WTC11 (cell line): ENCODE results near the gene TMEM115. TPM values are rescaled to one million over a fixed set of nuclear protein-coding genes. Genes with fewer than 3 reads are reported as not detected.

Experiments used
- ATAC-seq: fragments of 200-7000 bp; cut with Tn5 transposase; 2 replicates; pipeline ENCODE4 v1.10.0; 2021; ENCODE audit warnings: mild to moderate bottlenecking, moderate library complexity
- CTCF ChIA-PET: fragments of 300-600 bp; sonication (Branson Sonifier 250); formaldehyde crosslinking; loops from one replicate; lab custom pipeline; 2021; ENCODE audit warnings: antibody characterized with exemption; lab: Charles Lee
- POLR2A ChIA-PET: fragments of 350-600 bp; sonication (Branson Sonifier 250); formaldehyde crosslinking; loops from one replicate; lab custom pipeline; 2021; ENCODE audit warnings: antibody characterized with exemption; lab: Charles Lee
- DNase-seq: peaks from one replicate; pipeline ENCODE4 v3.0.0; 2021; ENCODE audit warnings: low spot score
- H3K27ac Mint-ChIP-seq: 2 replicates; pipeline ENCODE4 v1.8.0; 2021; ENCODE audit warnings: mixed read lengths
- H3K27me3 Mint-ChIP-seq: 2 replicates; pipeline ENCODE4 v1.8.0; 2021; ENCODE audit warnings: low read depth, mild to moderate bottlenecking, moderate library complexity, mixed read lengths
- H3K36me3 Mint-ChIP-seq: 2 replicates; pipeline ENCODE4 v1.8.0; 2021; ENCODE audit warnings: mixed read lengths
- H3K4me1 Mint-ChIP-seq: 2 replicates; pipeline ENCODE4 v1.8.0; 2022; ENCODE audit warnings: mixed read lengths
- H3K4me3 Mint-ChIP-seq: 2 replicates; pipeline ENCODE4 v1.8.0; 2021; ENCODE audit warnings: mild to moderate bottlenecking, moderate library complexity, mixed read lengths
- H3K9me3 Mint-ChIP-seq: 2 replicates; pipeline ENCODE4 v1.8.0; 2021; ENCODE audit warnings: mixed read lengths
- CREM ChIP-seq: sonication (generic); formaldehyde crosslinking; IDR thresholded peaks from 2 replicates; pipeline ENCODE4 v1.8.1; 2022; ENCODE audit warnings: mild to moderate bottlenecking, missing genetic modification reagents, moderate library complexity
- E2F1 ChIP-seq: sonication (generic); formaldehyde crosslinking; IDR thresholded peaks from 2 replicates; pipeline ENCODE4 v1.8.0; 2022; ENCODE audit warnings: mild to moderate bottlenecking, missing genetic modification reagents
- ETV6 ChIP-seq: sonication (generic); formaldehyde crosslinking; IDR thresholded peaks from 2 replicates; pipeline ENCODE4 v1.8.1; 2022; ENCODE audit warnings: mild to moderate bottlenecking, missing genetic modification reagents
- FOXP1 ChIP-seq: sonication (generic); formaldehyde crosslinking; IDR thresholded peaks from 2 replicates; pipeline ENCODE4 v1.8.0; 2022; ENCODE audit warnings: missing genetic modification reagents, mild to moderate bottlenecking, moderate library complexity, borderline replicate concordance
- GTF2I ChIP-seq: fragments of 250-450 bp; sonication (Bioruptor Pico); conservative IDR thresholded peaks from 2 replicates; pipeline ENCODE4 v1.4.0; 2021; ENCODE audit warnings: mild to moderate bottlenecking
- HMGA2 ChIP-seq: fragments of 250-450 bp; sonication (Bioruptor Pico); IDR thresholded peaks from 2 replicates; pipeline ENCODE4 v1.4.0; 2021; ENCODE audit warnings: mild to moderate bottlenecking, moderate library complexity
- KAT7 ChIP-seq: sonication (generic); formaldehyde crosslinking; IDR thresholded peaks from 2 replicates; pipeline ENCODE4 v1.8.1; 2023; ENCODE audit warnings: missing genetic modification reagents, mild to moderate bottlenecking, borderline replicate concordance
- MXD4 ChIP-seq: fragments of 250-450 bp; sonication (Bioruptor Pico); IDR thresholded peaks from 2 replicates; pipeline ENCODE4 v1.8.0; 2021; ENCODE audit warnings: mild to moderate bottlenecking, moderate library complexity, borderline replicate concordance
- NR1H2 ChIP-seq: sonication (generic); formaldehyde crosslinking; IDR thresholded peaks from 2 replicates; pipeline ENCODE4 v1.9.0; 2021; ENCODE audit warnings: mild to moderate bottlenecking, moderate library complexity, missing genetic modification reagents
- NR3C1 ChIP-seq: sonication (generic); formaldehyde crosslinking; conservative IDR thresholded peaks from 2 replicates; pipeline ENCODE4 v1.8.1; 2023; ENCODE audit warnings: low read depth, mild to moderate bottlenecking, missing genetic modification reagents
- TCF7 ChIP-seq: sonication (generic); formaldehyde crosslinking; IDR thresholded peaks from 2 replicates; pipeline ENCODE4 v1.8.0; 2022; ENCODE audit warnings: mild to moderate bottlenecking, low read depth, missing genetic modification reagents, moderate library complexity
- USF1 ChIP-seq: sonication (generic); formaldehyde crosslinking; IDR thresholded peaks from 2 replicates; pipeline ENCODE4 v1.8.0; 2022; ENCODE audit warnings: mild to moderate bottlenecking, missing genetic modification reagents
- ZNF416 ChIP-seq: fragments of 250-450 bp; sonication (Bioruptor Pico); IDR thresholded peaks from 2 replicates; pipeline ENCODE4 v1.9.0; 2021; ENCODE audit warnings: mild to moderate bottlenecking, inconsistent platforms
- total RNA-seq: library from RNA; stranded (reverse); gene quantifications from 3 replicates; pipeline ENCODE4 v1.2.3, GENCODE V29; 2021
- TF ChIP-seq, protein P1 (sequence below): fragments of 250-450 bp; sonication (Bioruptor Pico); IDR thresholded peaks from 2 replicates; pipeline ENCODE4 v1.9.0; 2021; ENCODE audit warnings: mild to moderate bottlenecking
- TF ChIP-seq, protein P2 (sequence below): sonication (generic); formaldehyde crosslinking; IDR thresholded peaks from 2 replicates; pipeline ENCODE4 v1.8.0; 2023; ENCODE audit warnings: mild to moderate bottlenecking, missing genetic modification reagents
- TF ChIP-seq, protein P3 (sequence below): sonication (generic); formaldehyde crosslinking; IDR thresholded peaks from 2 replicates; pipeline ENCODE4 v1.8.1; 2022; ENCODE audit warnings: low read depth, mild to moderate bottlenecking, moderate library complexity, missing genetic modification reagents, borderline replicate concordance
- TF ChIP-seq, protein P4 (sequence below): fragments of 250-450 bp; sonication (Bioruptor Pico); conservative IDR thresholded peaks from 2 replicates; pipeline ENCODE4 v1.9.0; 2021; ENCODE audit warnings: mild to moderate bottlenecking
- TF ChIP-seq, protein P5 (sequence below): fragments of 250-450 bp; sonication (Bioruptor Pico); IDR thresholded peaks from 2 replicates; pipeline ENCODE4 v2.1.2; 2022; ENCODE audit warnings: mild to moderate bottlenecking, moderate library complexity

Gene TMEM115
- total RNA-seq, 1 experiment from 2014 or later: 30.0 TPM

DNA sequence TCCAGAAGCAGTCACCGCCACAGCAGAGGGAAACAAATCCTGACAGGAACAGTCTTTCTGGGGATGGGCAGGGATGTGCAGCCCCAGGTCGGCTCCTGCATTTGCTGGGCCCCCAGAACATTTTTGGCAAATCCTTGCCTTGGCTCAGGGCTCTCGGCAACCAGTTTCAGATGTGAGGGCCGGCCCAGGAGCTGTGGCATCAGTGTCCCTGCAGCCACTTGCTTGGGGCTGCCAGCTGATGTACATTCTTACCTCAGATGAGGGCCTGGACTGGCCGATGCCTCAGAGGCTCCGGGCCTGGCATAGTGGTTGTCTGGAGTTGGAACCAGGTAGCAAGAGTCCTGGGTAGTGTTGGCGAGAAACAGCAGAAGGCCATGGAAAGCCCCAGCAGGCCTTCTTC lies 4.5 kb downstream of the TMEM115 start:
- DNase-seq (no peak), ATAC-seq (no peak)
- no peak overlapping the region for H3K27ac Mint-ChIP-seq
- ChIA-PET CTCF (no interaction called here), POLR2A (interaction anchor here (0.6 kb wide), 1 partner anchor 1613 kb away, joined by 5 read pairs; no protein-coding TSS in a partner anchor)
- TF ChIP-seq TCF7 (CRISPR knock-in tag) (no peak), NR3C1 (no peak), CREM (CRISPR knock-in tag) (no peak), ETV6 (CRISPR knock-in tag) (no peak), ZNF416 (CRISPR knock-in tag) (no peak), E2F1 (CRISPR knock-in tag) (no peak), GTF2I (no peak), FOXP1 (CRISPR knock-in tag) (no peak), HMGA2 (CRISPR knock-in tag) (no peak), NR1H2 (no peak)
- TF ChIP-seq, protein P1, sequence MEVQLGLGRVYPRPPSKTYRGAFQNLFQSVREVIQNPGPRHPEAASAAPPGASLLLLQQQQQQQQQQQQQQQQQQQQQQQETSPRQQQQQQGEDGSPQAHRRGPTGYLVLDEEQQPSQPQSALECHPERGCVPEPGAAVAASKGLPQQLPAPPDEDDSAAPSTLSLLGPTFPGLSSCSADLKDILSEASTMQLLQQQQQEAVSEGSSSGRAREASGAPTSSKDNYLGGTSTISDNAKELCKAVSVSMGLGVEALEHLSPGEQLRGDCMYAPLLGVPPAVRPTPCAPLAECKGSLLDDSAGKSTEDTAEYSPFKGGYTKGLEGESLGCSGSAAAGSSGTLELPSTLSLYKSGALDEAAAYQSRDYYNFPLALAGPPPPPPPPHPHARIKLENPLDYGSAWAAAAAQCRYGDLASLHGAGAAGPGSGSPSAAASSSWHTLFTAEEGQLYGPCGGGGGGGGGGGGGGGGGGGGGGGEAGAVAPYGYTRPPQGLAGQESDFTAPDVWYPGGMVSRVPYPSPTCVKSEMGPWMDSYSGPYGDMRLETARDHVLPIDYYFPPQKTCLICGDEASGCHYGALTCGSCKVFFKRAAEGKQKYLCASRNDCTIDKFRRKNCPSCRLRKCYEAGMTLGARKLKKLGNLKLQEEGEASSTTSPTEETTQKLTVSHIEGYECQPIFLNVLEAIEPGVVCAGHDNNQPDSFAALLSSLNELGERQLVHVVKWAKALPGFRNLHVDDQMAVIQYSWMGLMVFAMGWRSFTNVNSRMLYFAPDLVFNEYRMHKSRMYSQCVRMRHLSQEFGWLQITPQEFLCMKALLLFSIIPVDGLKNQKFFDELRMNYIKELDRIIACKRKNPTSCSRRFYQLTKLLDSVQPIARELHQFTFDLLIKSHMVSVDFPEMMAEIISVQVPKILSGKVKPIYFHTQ: no peak
- TF ChIP-seq, protein P2, sequence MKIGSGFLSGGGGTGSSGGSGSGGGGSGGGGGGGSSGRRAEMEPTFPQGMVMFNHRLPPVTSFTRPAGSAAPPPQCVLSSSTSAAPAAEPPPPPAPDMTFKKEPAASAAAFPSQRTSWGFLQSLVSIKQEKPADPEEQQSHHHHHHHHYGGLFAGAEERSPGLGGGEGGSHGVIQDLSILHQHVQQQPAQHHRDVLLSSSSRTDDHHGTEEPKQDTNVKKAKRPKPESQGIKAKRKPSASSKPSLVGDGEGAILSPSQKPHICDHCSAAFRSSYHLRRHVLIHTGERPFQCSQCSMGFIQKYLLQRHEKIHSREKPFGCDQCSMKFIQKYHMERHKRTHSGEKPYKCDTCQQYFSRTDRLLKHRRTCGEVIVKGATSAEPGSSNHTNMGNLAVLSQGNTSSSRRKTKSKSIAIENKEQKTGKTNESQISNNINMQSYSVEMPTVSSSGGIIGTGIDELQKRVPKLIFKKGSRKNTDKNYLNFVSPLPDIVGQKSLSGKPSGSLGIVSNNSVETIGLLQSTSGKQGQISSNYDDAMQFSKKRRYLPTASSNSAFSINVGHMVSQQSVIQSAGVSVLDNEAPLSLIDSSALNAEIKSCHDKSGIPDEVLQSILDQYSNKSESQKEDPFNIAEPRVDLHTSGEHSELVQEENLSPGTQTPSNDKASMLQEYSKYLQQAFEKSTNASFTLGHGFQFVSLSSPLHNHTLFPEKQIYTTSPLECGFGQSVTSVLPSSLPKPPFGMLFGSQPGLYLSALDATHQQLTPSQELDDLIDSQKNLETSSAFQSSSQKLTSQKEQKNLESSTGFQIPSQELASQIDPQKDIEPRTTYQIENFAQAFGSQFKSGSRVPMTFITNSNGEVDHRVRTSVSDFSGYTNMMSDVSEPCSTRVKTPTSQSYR (CRISPR knock-in tag): no peak
- TF ChIP-seq, protein P3, sequence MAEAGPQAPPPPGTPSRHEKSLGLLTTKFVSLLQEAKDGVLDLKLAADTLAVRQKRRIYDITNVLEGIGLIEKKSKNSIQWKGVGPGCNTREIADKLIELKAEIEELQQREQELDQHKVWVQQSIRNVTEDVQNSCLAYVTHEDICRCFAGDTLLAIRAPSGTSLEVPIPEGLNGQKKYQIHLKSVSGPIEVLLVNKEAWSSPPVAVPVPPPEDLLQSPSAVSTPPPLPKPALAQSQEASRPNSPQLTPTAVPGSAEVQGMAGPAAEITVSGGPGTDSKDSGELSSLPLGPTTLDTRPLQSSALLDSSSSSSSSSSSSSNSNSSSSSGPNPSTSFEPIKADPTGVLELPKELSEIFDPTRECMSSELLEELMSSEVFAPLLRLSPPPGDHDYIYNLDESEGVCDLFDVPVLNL (CRISPR knock-in tag): no peak
- TF ChIP-seq, protein P4, sequence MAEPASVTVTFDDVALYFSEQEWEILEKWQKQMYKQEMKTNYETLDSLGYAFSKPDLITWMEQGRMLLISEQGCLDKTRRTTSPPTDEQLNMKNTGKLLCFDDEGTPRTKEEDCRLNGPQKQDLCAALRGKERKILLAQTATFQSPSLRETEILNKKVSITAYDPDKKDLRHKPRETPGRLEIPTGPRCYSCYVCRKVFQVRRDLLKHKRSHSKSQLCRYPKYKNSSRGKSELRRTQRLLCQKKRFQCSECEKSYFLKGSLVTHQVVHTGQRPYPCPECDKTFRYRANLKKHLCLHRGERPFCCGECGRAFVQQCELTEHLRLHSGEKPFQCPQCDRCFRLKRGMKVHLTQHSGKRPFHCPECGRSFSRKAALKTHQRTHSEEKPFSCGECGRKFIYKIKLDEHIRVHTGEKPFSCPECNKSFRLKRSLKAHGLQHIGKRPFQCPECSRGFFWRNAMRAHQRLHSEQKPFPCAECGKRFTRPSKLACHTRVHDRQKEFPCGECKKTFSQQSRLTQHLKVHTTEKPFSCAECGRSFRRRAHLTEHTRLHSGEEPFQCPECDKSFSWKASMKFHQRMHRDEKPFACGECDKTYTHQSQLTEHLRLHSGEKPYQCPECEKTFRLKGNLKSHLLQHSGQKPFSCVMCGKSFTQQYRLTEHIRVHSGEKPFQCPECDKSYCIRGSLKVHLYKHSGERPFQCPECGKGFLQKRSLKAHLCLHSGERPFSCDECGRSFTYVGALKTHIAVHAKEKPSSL (CRISPR knock-in tag): no peak
- peaks cover 34% of the 10 kb centered on the region for H3K4me1 Mint-ChIP-seq
- no peaks in the 10 kb centered on the region for H3K27me3 Mint-ChIP-seq
- H3K36me3 Mint-ChIP-seq: peaks cover 14% of the 10 kb centered on the region
- H3K9me3 Mint-ChIP-seq: no peaks in the 10 kb centered on the region
- no peak overlapping the region for H3K4me3 Mint-ChIP-seq

GRCh38 chr3:50354186-50354764 lies 5.0 kb downstream of the TMEM115 start:
- no peaks in the 10 kb centered on the region for H3K27me3 Mint-ChIP-seq
- DNase-seq: no peak
- POLR2A ChIA-PET: interaction anchor here (0.6 kb wide), 1 partner anchor 1614 kb away, joined by 5 read pairs; no protein-coding TSS in a partner anchor
- ATAC-seq: no peak
- peaks cover 32% of the 10 kb centered on the region for H3K4me1 Mint-ChIP-seq
- H3K36me3 Mint-ChIP-seq: peaks cover 14% of the 10 kb centered on the region
- H3K27ac Mint-ChIP-seq: no peak overlapping the region
- no peak overlapping the region for H3K4me3 Mint-ChIP-seq
- H3K9me3 Mint-ChIP-seq: no peaks in the 10 kb centered on the region
- CTCF ChIA-PET: interaction anchor here (0.5 to 2.1 kb wide), 3 partner anchors 17 to 188 kb away, joined by 4 to 10 read pairs (median 6); no protein-coding TSS in a partner anchor
- TF ChIP-seq, protein P4 (CRISPR knock-in tag): no peak
- TF ChIP-seq, protein P5, sequence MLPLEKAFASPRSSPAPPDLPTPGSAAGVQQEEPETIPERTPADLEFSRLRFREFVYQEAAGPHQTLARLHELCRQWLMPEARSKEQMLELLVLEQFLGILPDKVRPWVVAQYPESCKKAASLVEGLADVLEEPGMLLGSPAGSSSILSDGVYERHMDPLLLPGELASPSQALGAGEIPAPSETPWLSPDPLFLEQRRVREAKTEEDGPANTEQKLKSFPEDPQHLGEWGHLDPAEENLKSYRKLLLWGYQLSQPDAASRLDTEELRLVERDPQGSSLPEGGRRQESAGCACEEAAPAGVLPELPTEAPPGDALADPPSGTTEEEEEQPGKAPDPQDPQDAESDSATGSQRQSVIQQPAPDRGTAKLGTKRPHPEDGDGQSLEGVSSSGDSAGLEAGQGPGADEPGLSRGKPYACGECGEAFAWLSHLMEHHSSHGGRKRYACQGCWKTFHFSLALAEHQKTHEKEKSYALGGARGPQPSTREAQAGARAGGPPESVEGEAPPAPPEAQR (CRISPR knock-in tag): no peak
- TF ChIP-seq CREM (CRISPR knock-in tag) (no peak), MXD4 (CRISPR knock-in tag) (no peak), USF1 (CRISPR knock-in tag) (no peak), KAT7 (CRISPR knock-in tag) (no peak)
